Keratinocyte (primary cell): ENCODE results near the gene SCAMP1. TPM values are rescaled to one million over a fixed set of nuclear protein-coding genes. Genes with fewer than 3 reads are reported as not detected.

Source experiments
- DNase-seq: peaks from one replicate; pipeline ENCODE4 v3.0.0-alpha.2; 2011; ENCODE audit warnings: low read depth, missing footprints, low spot score
- FAIRE-seq: peaks from 2 replicates; lab custom pipeline; 2011; peaks lifted over from hg19 to GRCh38; lab: Jason Lieb, UNC
- H2AFZ ChIP-seq: 2 replicates; pipeline ENCODE4 v1.6.0; 2012; ENCODE audit warnings: low read length, control low read depth, inconsistent platforms; ENCODE audit not compliant: control insufficient read depth
- H3K27ac ChIP-seq: 2 replicates; pipeline ENCODE4 v1.5.1; 2011; ENCODE audit warnings: low read length; ENCODE audit not compliant: control insufficient read depth, insufficient read depth
- H3K27me3 ChIP-seq: 3 replicates; pipeline ENCODE4 v1.6.0; 2011; ENCODE audit warnings: low read length; ENCODE audit not compliant: control insufficient read depth, insufficient read depth; ENCODE audit errors: extremely low read depth
- H3K36me3 ChIP-seq, 2 experiments: 2 replicates in 1 of 2; 3 replicates in 1 of 2; pipeline ENCODE4 v1.5.1; 2011; ENCODE audit warnings: low read length in 2 of 2, mild to moderate bottlenecking in 1 of 2; ENCODE audit not compliant: control insufficient read depth in 2 of 2, insufficient read depth in 2 of 2; ENCODE audit errors: extremely low read depth in 1 of 2
- H3K4me1 ChIP-seq: 3 replicates; pipeline ENCODE4 v1.5.1; 2011; ENCODE audit warnings: low read length; ENCODE audit not compliant: control insufficient read depth, insufficient read depth; ENCODE audit errors: extremely low read depth
- H3K4me2 ChIP-seq: 3 replicates; pipeline ENCODE4 v1.6.0; 2011; ENCODE audit warnings: low read depth, low read length; ENCODE audit not compliant: control insufficient read depth, insufficient read depth; ENCODE audit errors: extremely low read depth
- H3K4me3 ChIP-seq, 3 experiments: fragments of 200-600 bp in 1 of 3; sonication (generic) in 1 of 3; 2 replicates in 2 of 3; 3 replicates in 1 of 3; pipeline ENCODE4 v1.5.1; 2011 to 2016; ENCODE audit warnings: low read length in 3 of 3, mild to moderate bottlenecking in 3 of 3, control low read depth in 2 of 3, inconsistent platforms in 1 of 3, low read depth in 1 of 3, mixed read lengths in 1 of 3, mixed run types in 1 of 3, moderate library complexity in 1 of 3; ENCODE audit not compliant: control insufficient read depth in 2 of 3, insufficient read depth in 2 of 3; ENCODE audit errors: extremely low read depth in 1 of 3
- H3K79me2 ChIP-seq: 2 replicates; pipeline ENCODE4 v1.6.0; 2012; ENCODE audit warnings: low read length; ENCODE audit not compliant: control insufficient read depth, insufficient read depth
- H3K9ac ChIP-seq: 3 replicates; pipeline ENCODE4 v1.6.0; 2011; ENCODE audit warnings: low read length; ENCODE audit not compliant: control insufficient read depth, insufficient read depth; ENCODE audit errors: extremely low read depth
- H3K9me1 ChIP-seq: 3 replicates; pipeline ENCODE4 v1.6.0; 2011; ENCODE audit warnings: low read length; ENCODE audit not compliant: control insufficient read depth, insufficient read depth; ENCODE audit errors: extremely low read depth
- H3K9me3 ChIP-seq: 2 replicates; pipeline ENCODE4 v1.5.1; 2012; ENCODE audit warnings: low read depth, low read length; ENCODE audit not compliant: control insufficient read depth
- H4K20me1 ChIP-seq: 3 replicates; pipeline ENCODE4 v1.6.0; 2011; ENCODE audit warnings: low read length; ENCODE audit not compliant: control insufficient read depth, insufficient read depth; ENCODE audit errors: extremely low read depth
- CTCF ChIP-seq, 3 experiments: IDR thresholded peaks in 1 of 3; conservative IDR thresholded peaks in 1 of 3; optimal IDR thresholded peaks in 1 of 3; 2 replicates in 2 of 3; 3 replicates in 1 of 3; pipeline versions ENCODE3 to v1.5.1; 2011; ENCODE audit warnings: low read length in 3 of 3, mild to moderate bottlenecking in 3 of 3, moderate library complexity in 2 of 3, control low read depth in 1 of 3, inconsistent platforms in 1 of 3; ENCODE audit not compliant: insufficient read depth in 2 of 3; ENCODE audit errors: extremely low read depth in 1 of 3
- EZH2 ChIP-seq: IDR thresholded peaks from one replicate; pipeline ENCODE4 v1.6.1; 2012; ENCODE audit warnings: inconsistent platforms, mild to moderate bottlenecking, low read length, moderate library complexity
- dilution Hi-C: fragments of 300-500 bp; cut with MboI; formaldehyde crosslinking; loops from one replicate; pipeline ENCODE4 v1.7.0; 2020; ENCODE audit warnings: low sequenced_read_pairs; ENCODE audit not compliant: extremely low pct_ligation_motif_present
- polyA plus RNA-seq, 5 experiments: library from polyadenylated mRNA; depleted of rRNA in 3 of 5; stranded (reverse) in 3 of 5; stranded (forward) in 1 of 5; unstranded in 1 of 5; fragments of >200 nt; gene quantifications; 1 replicate in 1 of 5; 2 replicates in 3 of 5; 3 replicates in 1 of 5; pipeline versions ENCODE4 v1.2.1 to v1.2.3, GENCODE V29; 2011 to 2012; ENCODE audit warnings: missing spikeins in 2 of 5, low read depth in 1 of 5, low replicate concordance in 1 of 5

Gene SCAMP1
- polyA plus RNA-seq, 1 donor (not counting 4 experiments of a cell fraction or from before 2014, with no cell fraction given) = 36.6 TPM

GRCh38 chr5:78508186-78508765 is 147.9 kb downstream of the SCAMP1 start:
- Histone ChIP-seq H3K4me2 (no peak overlapping the region), H2AFZ (no peak overlapping the region), H3K4me3 (no peak overlapping the region), H3K36me3 (peaks cover 0 to 3% of the 10 kb centered on the region in 2 experiments), H3K9ac (no peak overlapping the region), H3K27ac (no peak overlapping the region), H3K4me1 (peaks cover 24% of the 10 kb centered on the region), H3K9me1 (peaks cover 7% of the 10 kb centered on the region), H4K20me1 (no peaks in the 10 kb centered on the region), H3K27me3 (no peaks in the 10 kb centered on the region), H3K9me3 (no peaks in the 10 kb centered on the region), H3K79me2 (peaks cover 4% of the 10 kb centered on the region)
- no peak for DNase-seq
- TF ChIP-seq EZH2 (no peak), CTCF (optimal IDR thresholded peaks at IDR 0.05 in 1 of 3, IDR thresholded peaks at IDR 0.05 in 1 of 3, conservative IDR thresholded peaks at IDR 0.05 in 1 of 3; ENCODE audit: extremely low read depth in 1 of 3, insufficient read depth in 2 of 3, low read length in 3 of 3) (no peak)
- dilution Hi-C loops = no loop called here
- FAIRE-seq = no peak

DNA sequence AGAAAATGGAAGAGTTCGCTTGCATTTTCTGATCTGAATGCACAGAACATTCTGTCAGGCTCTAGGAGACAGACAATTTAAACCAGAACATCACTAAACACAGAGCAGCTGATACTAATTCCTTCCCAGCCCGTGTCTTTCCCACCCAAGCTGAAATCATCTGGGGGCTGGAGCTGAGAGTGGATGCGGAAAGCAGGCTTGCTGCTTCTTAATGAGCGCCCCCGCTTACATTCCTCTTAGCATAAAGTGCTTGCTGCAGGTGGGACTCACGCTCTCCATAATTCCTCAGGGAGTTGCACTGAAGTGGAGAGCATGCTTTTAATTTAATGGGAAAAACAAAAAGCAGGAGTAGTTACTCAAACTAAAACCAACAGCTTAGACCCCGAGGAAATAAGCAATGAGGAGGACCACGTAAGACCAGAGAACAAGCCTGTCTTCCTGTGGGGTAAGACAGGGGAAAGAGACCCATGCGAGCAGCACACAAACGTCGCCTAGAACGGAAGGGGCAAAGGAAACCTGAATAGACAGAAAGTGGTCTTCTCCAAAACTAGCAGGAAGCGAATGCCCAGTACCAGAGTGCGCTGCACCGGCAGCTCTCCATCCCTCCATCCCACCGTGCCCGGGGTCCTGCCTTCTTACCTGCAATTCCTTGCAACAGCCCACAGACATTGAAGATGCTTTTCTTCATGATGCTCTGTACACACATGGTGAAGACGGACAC is 148.9 kb downstream of the SCAMP1 start:
- H2AFZ ChIP-seq = no peak overlapping the region
- no peak overlapping the region for H3K4me2 ChIP-seq
- H3K79me2 ChIP-seq = peaks cover 1% of the 10 kb centered on the region
- TF ChIP-seq EZH2 (no peak), CTCF (optimal IDR thresholded peaks at IDR 0.05 in 1 of 3, IDR thresholded peaks at IDR 0.05 in 1 of 3, conservative IDR thresholded peaks at IDR 0.05 in 1 of 3; ENCODE audit: extremely low read depth in 1 of 3, insufficient read depth in 2 of 3, low read length in 3 of 3) (no peak)
- no peak overlapping the region for H3K9ac ChIP-seq
- dilution Hi-C loops = no loop called here
- H3K27me3 ChIP-seq = no peaks in the 10 kb centered on the region
- H3K9me3 ChIP-seq = no peaks in the 10 kb centered on the region
- DNase-seq = no peak
- peaks cover 0 to 3% of the 10 kb centered on the region in 2 experiments for H3K36me3 ChIP-seq
- H3K27ac ChIP-seq = no peak overlapping the region
- H3K4me1 ChIP-seq = peaks cover 20% of the 10 kb centered on the region
- H3K4me3 ChIP-seq = no peak overlapping the region
- peaks cover 5% of the 10 kb centered on the region for H3K9me1 ChIP-seq
- no peak for FAIRE-seq
- H4K20me1 ChIP-seq = no peaks in the 10 kb centered on the region
